Activated naive CD4-positive, alpha-beta T cell treated with anti-CD3 and anti-CD28 coated beads for 36 hours (primary cell): ENCODE data around the gene ZNF365. TPM values are rescaled to one million over a fixed set of nuclear protein-coding genes. Genes with fewer than 3 reads are reported as not detected.

ENCODE experiments used
- CTCF ChIA-PET: fragments of 350-600 bp; sonication (Branson Sonifier 250); formaldehyde crosslinking; loops from one replicate; lab custom pipeline; 2021; ENCODE audit warnings: antibody characterized with exemption; lab: Charles Lee
- DNase-seq: peaks from one replicate; pipeline ENCODE4 v3.0.0-alpha.2; 2020
- H3K27ac Mint-ChIP-seq: one replicate; pipeline ENCODE4 v1.8.0; 2021; ENCODE audit warnings: mild to moderate bottlenecking, mixed read lengths
- H3K27me3 Mint-ChIP-seq: one replicate; pipeline ENCODE4 v1.8.0; 2021; ENCODE audit warnings: low read depth, mixed read lengths
- H3K36me3 Mint-ChIP-seq: one replicate; pipeline ENCODE4 v1.8.0; 2021; ENCODE audit warnings: low read depth, mixed read lengths
- H3K4me1 Mint-ChIP-seq: one replicate; pipeline ENCODE4 v1.8.0; 2021; ENCODE audit warnings: low read depth, mixed read lengths
- H3K4me3 Mint-ChIP-seq: one replicate; pipeline ENCODE4 v1.8.0; 2021; ENCODE audit warnings: mild to moderate bottlenecking, moderate library complexity, mixed read lengths
- H3K9me3 Mint-ChIP-seq: one replicate; pipeline ENCODE4 v1.8.0; 2021; ENCODE audit warnings: mixed read lengths
- intact Hi-C: fragments of 100-400 bp; cut with micrococcal nuclease; formaldehyde crosslinking; loops from one replicate; pipeline ENCODE4 v1.15.1; 2023
- total RNA-seq, 2 experiments: library from RNA; stranded (reverse); gene quantifications; one replicate each; pipeline ENCODE4 v1.2.3, GENCODE V29; 2021

The ZNF365 gene
- total RNA-seq, 2 experiments from 2014 or later, result 0.10 TPM; not detected in 1

DNA sequence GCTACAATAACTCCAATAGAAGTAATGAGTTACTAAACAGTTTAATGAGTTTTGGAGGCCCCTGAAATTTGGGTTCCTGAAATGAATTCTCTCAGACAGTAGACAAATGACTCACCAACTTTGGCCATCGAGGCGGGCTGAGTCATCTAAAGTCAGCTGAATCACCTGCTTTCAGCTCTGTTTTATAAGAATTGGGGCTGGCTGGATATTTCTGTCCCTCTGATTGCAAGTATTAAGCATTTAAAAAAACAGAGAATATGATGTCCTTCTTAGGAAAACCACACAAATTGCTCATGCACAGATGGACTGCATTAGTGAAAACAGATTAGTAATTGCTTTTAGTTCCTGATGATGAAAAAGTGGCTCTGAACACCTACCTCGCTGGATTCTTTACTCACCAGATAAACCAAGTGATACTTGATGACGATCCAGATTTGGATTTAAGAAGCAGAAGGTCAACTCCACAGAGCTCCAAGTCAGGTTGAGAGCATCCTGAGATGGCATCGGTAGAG, 59.1 kb downstream of the ZNF365 start:
- Mint-ChIP-seq H3K9me3 (peaks cover 8% of the 10 kb centered on the region), H3K27me3 (peaks cover 10% of the 10 kb centered on the region), H3K4me3 (no peak overlapping the region), H3K36me3 (peaks cover 1% of the 10 kb centered on the region), H3K4me1 (peaks cover 23% of the 10 kb centered on the region), H3K27ac (no peak overlapping the region)
- intact Hi-C loops, result loop anchor here (2.0 kb wide), 1 partner anchor 248 kb away; no protein-coding TSS in a partner anchor
- CTCF ChIA-PET, result interaction anchor here (0.5 kb wide), 1 partner anchor 163 kb away, joined by 3 read pairs; no protein-coding TSS in a partner anchor
- peak; percentile 82 for DNase-seq

DNA sequence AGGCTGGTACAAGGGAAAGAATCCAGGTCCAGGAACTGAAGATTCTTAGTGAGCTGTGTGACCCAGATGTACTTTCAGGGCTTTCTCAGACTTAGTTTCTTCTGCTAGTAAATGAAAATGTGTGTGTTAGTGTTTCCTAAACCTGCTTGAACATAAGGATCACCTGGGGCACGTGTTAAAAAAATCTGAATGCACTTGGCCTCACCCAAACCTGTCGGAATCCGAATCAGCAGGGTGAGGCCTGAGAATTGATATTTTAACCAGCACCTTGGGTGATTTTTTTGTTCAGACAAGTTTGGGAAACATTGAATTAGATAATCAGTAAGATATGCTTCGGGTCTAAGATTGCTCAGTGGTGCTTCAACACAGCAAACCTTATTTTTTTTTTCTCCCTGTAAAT, 59.7 kb downstream of the ZNF365 start:
- H3K27ac Mint-ChIP-seq, result no peak overlapping the region
- DNase-seq, result no peak
- peaks cover 23% of the 10 kb centered on the region for H3K4me1 Mint-ChIP-seq
- H3K36me3 Mint-ChIP-seq, result no peaks in the 10 kb centered on the region
- H3K9me3 Mint-ChIP-seq, result peaks cover 3% of the 10 kb centered on the region
- CTCF ChIA-PET, result interaction anchor here (1.0 kb wide), 1 partner anchor 8 kb away, joined by 3 read pairs; no protein-coding TSS in a partner anchor
- intact Hi-C loops, result loop anchor here (2.0 kb wide), 1 partner anchor 247 kb away; no protein-coding TSS in a partner anchor
- H3K27me3 Mint-ChIP-seq, result peaks cover 10% of the 10 kb centered on the region
- H3K4me3 Mint-ChIP-seq, result no peak overlapping the region

DNA sequence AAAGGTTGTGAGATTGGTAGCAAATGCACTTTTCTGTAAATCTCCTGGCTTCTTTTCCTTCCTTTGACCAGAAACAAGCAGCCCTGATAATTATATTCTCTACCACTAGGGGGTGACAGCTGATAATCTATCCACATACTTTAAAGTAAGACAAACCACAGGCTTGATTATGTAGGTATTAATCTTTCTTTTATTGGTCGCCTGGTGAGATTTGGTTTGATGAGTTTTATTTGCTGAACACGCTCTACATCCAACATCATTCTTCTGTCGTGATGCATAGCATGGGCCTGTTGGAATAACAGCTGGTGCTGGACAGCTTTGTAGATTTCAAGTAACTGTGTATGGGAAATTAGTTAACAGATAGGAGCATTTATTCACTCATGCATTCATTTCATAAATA, 63.5 kb downstream of the ZNF365 start:
- no peak for DNase-seq
- H3K9me3 Mint-ChIP-seq, result no peaks in the 10 kb centered on the region

DNA sequence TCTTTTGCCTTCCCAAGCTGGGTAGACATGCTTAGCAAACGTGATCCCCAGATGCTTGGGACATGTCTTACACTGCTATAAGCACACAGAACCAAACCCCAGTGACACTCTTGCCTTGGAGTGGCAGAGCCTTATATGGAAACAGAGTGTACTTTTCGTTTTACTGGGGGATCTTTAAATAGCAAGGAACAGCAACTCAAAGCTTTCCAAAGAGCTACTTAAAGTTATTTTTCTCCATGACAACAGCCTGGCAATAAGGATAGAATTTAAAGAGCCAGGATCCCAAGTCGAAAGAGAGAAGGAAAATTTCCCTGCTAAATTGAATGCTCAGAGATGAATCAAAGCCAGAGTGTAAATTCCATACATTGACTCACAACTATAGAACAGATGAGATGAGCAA, 67.8 kb downstream of the ZNF365 start:
- intact Hi-C loops, result no loop called here
- Mint-ChIP-seq H3K4me1 (no peaks in the 10 kb centered on the region), H3K9me3 (no peaks in the 10 kb centered on the region), H3K36me3 (no peaks in the 10 kb centered on the region), H3K27ac (no peak overlapping the region), H3K27me3 (no peaks in the 10 kb centered on the region), H3K4me3 (no peak overlapping the region)
- CTCF ChIA-PET, result no interaction called here
- no peak for DNase-seq

More for the DNA sequence above, 63.5 kb downstream of the ZNF365 start:
- CTCF ChIA-PET, result interaction anchor here (0.6 to 3.3 kb wide), 34 partner anchors 8 to 745 kb away, joined by 3 to 23 read pairs (median 3); no protein-coding TSS in a partner anchor
- Mint-ChIP-seq H3K36me3 (no peaks in the 10 kb centered on the region), H3K27me3 (peaks cover 10% of the 10 kb centered on the region), H3K4me1 (peaks cover 19% of the 10 kb centered on the region), H3K4me3 (no peak overlapping the region), H3K27ac (no peak overlapping the region)
- intact Hi-C loops, result loop anchor here (1.0 kb wide), 5 partner anchors 15 to 721 kb away; no protein-coding TSS in a partner anchor

DNA sequence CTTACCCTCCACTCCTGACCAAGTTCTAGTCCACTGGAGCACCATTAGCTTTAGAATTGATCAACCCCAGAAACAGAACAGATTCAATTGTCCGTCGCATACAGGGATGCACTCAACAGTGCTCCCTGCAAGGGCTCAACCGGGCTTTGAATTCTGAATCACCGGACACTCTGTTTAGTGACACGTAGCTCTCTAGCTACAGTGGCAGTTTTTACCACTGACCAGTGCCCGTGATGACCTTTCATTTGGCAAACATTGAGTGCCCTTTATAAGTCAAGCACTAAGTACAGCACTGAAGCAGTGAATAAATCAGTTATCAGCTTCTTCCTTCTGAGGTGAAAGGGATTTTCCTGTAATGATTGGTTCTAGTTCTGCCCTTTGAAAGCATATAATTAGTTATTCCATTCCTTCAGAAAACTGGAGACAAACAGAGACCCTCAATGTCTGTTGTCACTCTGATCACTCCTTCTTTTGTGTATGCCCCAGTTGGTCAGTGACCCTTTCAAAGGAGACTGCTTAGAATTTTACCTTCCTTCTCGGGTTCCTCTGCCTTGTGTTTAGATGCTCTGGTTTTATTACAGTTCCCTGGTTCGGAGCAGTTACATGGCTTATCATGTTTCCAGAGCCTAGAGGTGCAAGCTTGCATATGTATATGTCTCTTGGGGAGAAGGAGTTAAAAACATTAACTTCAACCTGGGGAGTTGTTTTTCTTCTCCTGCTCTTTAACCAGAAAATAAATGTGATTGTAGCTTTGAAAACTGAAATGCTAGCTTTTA, 68.9 kb downstream of the ZNF365 start:
- H3K36me3 Mint-ChIP-seq, result no peaks in the 10 kb centered on the region
- intact Hi-C loops, result no loop called here
- no peak for DNase-seq
- no peaks in the 10 kb centered on the region for H3K4me1 Mint-ChIP-seq
- H3K4me3 Mint-ChIP-seq, result no peak overlapping the region
- H3K9me3 Mint-ChIP-seq, result no peaks in the 10 kb centered on the region
- CTCF ChIA-PET, result interaction anchor here (0.6 kb wide), 1 partner anchor 296 kb away, joined by 3 read pairs; no protein-coding TSS in a partner anchor
- H3K27ac Mint-ChIP-seq, result no peak overlapping the region
- H3K27me3 Mint-ChIP-seq, result no peaks in the 10 kb centered on the region

DNA sequence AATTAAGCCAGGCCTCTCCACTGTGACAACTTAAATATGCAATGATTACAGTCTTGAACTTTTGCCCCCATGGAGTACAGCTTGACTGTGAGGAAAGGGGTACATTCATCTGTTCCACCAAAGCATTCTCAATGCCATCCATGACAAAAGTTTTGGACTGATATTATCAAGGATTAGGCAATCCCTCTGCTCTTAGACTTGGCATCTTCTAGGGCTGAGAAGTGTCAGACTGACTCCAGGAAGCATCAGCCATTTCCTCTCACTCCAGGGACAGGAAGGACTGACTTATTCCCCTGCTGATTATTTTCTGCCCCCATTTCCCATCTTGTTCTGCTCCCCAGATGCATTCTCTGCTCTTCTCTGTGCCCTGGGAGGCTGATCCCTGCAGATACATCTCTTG, 69.7 kb downstream of the ZNF365 start:
- Mint-ChIP-seq H3K4me1 (no peaks in the 10 kb centered on the region), H3K4me3 (no peak overlapping the region), H3K36me3 (no peaks in the 10 kb centered on the region), H3K27ac (no peak overlapping the region), H3K27me3 (no peaks in the 10 kb centered on the region), H3K9me3 (no peaks in the 10 kb centered on the region)
- CTCF ChIA-PET, result interaction anchor here (0.7 kb wide), 1 partner anchor 898 kb away, joined by 4 read pairs; no protein-coding TSS in a partner anchor
- intact Hi-C loops, result no loop called here
- no peak for DNase-seq

DNA sequence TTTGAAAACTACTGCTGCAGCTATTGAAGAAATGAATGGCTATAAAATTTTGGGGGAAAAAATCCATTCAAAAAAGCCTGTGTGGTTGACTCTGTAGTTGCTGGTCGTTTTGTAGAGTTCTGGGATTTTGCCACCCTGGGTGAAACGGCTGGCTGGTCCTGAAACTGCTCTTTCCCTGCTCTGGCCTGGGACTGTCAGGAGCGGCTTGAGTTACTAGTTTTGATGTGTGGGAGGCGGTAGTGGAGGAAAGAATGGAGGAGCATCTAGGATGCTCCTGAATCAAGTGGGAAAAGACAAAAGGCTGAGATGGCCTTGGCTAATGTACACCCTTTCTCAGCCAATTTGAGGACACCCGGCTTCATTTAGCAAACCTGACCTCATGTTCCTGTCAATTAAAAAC, 72.5 kb downstream of the ZNF365 start:
- H3K27me3 Mint-ChIP-seq, result no peaks in the 10 kb centered on the region
- H3K9me3 Mint-ChIP-seq, result no peaks in the 10 kb centered on the region
- no peak overlapping the region for H3K27ac Mint-ChIP-seq
- no peaks in the 10 kb centered on the region for H3K36me3 Mint-ChIP-seq
- intact Hi-C loops, result no loop called here
- H3K4me3 Mint-ChIP-seq, result no peak overlapping the region
- no peaks in the 10 kb centered on the region for H3K4me1 Mint-ChIP-seq
- CTCF ChIA-PET, result interaction anchor here (4.7 kb wide), 1 partner anchor 9 kb away, joined by 23 read pairs; no protein-coding TSS in a partner anchor
- DNase-seq, result no peak

DNA sequence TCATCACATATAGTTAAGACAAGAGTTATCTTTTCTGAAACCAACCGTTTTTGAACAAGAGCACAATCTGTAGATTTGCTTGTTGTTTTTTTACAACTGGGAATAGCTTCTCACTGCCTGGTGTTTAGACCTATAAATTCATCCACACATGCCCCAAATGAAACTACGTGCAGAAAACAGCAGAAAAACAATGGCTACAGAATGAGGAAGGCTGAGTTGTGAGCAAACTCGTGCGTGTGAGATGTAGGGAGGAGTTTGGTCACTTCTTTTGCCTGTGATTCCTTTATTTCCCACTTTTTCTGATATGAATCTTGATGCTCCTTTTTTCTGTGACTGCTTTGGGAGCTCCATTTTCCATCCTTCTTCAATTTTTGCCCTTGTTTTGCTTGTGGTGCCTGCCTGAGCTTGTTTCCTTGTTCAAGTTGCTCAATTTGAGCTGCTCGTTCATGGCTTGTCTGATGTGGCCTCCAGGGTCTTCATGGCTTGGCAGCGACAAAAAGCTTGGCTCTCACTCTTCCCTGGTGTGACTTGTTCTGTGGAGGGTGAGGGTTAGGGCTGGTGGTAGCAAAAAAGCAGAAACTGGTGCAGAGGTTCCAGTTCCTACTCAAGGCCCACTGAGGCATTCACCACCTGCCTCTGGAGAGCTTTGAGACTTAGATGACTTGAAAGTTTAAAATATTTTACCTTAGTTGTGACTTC, 76.9 kb downstream of the ZNF365 start:
- intact Hi-C loops, result no loop called here
- CTCF ChIA-PET, result interaction anchor here (0.6 to 0.7 kb wide), 4 partner anchors 11 to 1272 kb away, joined by 3 to 6 read pairs (median 4); no protein-coding TSS in a partner anchor
- Mint-ChIP-seq H3K4me3 (no peak overlapping the region), H3K36me3 (no peaks in the 10 kb centered on the region), H3K27ac (no peak overlapping the region), H3K4me1 (no peaks in the 10 kb centered on the region), H3K9me3 (peaks cover 1% of the 10 kb centered on the region), H3K27me3 (no peaks in the 10 kb centered on the region)
- DNase-seq, result no peak

DNA sequence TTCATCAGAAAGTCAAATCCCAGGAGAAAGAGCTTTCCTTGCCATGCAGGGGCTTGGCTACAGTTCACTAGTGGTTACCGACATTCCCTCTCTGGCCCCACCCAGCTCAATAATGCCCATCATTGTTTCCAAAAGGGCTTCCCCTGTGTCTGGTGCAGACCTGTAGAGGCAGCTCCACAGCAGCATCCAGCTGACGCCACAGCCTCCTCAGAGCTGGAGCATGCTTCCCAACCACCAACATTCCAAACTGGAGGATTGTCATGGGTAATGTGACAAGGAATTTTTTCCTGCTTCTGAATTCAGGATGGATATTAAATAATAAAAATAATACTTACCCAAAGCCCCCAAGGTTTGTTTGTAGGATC, 77.4 kb downstream of the ZNF365 start:
- H3K4me3 Mint-ChIP-seq, result no peak overlapping the region
- intact Hi-C loops, result no loop called here
- H3K36me3 Mint-ChIP-seq, result no peaks in the 10 kb centered on the region
- CTCF ChIA-PET, result interaction anchor here (0.6 kb wide), 1 partner anchor 12 kb away, joined by 4 read pairs; no protein-coding TSS in a partner anchor
- H3K27me3 Mint-ChIP-seq, result no peaks in the 10 kb centered on the region
- no peaks in the 10 kb centered on the region for H3K4me1 Mint-ChIP-seq
- no peak for DNase-seq
- H3K27ac Mint-ChIP-seq, result no peak overlapping the region
- H3K9me3 Mint-ChIP-seq, result peaks cover 1% of the 10 kb centered on the region

Other genes starting within 250 kb of the ZNF365 start
- 1 to 10 TPM; 4.7 to 5.4 TPM for gene RTKN2, start 105.5 kb upstream of the ZNF365 start, total RNA-seq